ENCODE data around the gene EMD. TPM values are rescaled to one million over a fixed set of nuclear protein-coding genes. Genes with fewer than 3 reads are reported as not detected.

The EMD gene
- total RNA-seq, 1 experiment from 2014 or later: 115 TPM

GRCh38 chrX:154412468-154412867 is 33.4 kb downstream of the EMD start:
- H3K27me3 ChIP-seq (ENCODE audit: insufficient read depth, low read length): no peaks in the 10 kb centered on the region
- H3K18ac ChIP-seq (ENCODE audit: insufficient read length, low read depth, low read length): no peak overlapping the region
- Mint-ChIP-seq H3K36me3 (ENCODE audit: insufficient read depth in 1 of 3, low read depth in 3 of 3) (peaks cover 17 to 35% (median 21%) of the 10 kb centered on the region in 3 experiments), H3K4me3 (peak overlapping the region; percentile 78 to 79; a peak in 4 of 5 replicates), H3K4me1 (peaks cover 10 to 15% of the 10 kb centered on the region in 2 experiments), H3K9me3 (peaks cover 47 to 62% of the 10 kb centered on the region in 2 experiments), H3K27ac (no peak overlapping the region), H3K27me3 (ENCODE audit: low read depth) (no peaks in the 10 kb centered on the region)
- no peak overlapping the region for H2BK12ac ChIP-seq (ENCODE audit: insufficient read length, low read depth, low read length)
- no peak overlapping the region for H3K4ac ChIP-seq (ENCODE audit: low read depth, low read length)
- no peak overlapping the region for H3K27ac ChIP-seq (ENCODE audit: insufficient read length, low read depth, low read length)
- no peak for DNase-seq
- no CpG with 5 or more reads among the region's 4 CpGs for WGBS (ENCODE audit: extremely low coverage, insufficient read length, low lambda C conversion rate)
- TF ChIP-seq CTCF (conservative IDR thresholded peaks at IDR 0.05): no peak
- no peak overlapping the region for H4K5ac ChIP-seq (ENCODE audit: insufficient read length, low read depth, low read length)
- H2BK120ac ChIP-seq (ENCODE audit: low read depth, low read length, poor library complexity, severe bottlenecking): no peak overlapping the region
- H4K20me1 ChIP-seq (ENCODE audit: control insufficient read depth, insufficient read depth, insufficient read length): no peaks in the 10 kb centered on the region
- H3K4me2 ChIP-seq (ENCODE audit: insufficient read depth, insufficient read length, low read length): peak overlapping the region; percentile 43
- H3K9ac ChIP-seq (ENCODE audit: extremely low read depth, insufficient read length, low read length): no peak overlapping the region
- H3K4me1 ChIP-seq (ENCODE audit: insufficient read depth, low read length): no peaks in the 10 kb centered on the region
- no peaks in the 10 kb centered on the region for H3K79me1 ChIP-seq (ENCODE audit: insufficient read depth, low read depth, low read length, poor library complexity, severe bottlenecking)
- H3K23ac ChIP-seq (ENCODE audit: insufficient read length, low read depth, low read length): no peak overlapping the region
- no peak overlapping the region for H2BK20ac ChIP-seq (ENCODE audit: low read depth, low read length, poor library complexity, severe bottlenecking)
- no peak overlapping the region for H3T11ph ChIP-seq (ENCODE audit: low read length)
- H4K91ac ChIP-seq (ENCODE audit: insufficient read length, low read depth, low read length): no peak overlapping the region
- no peak overlapping the region for H2AFZ ChIP-seq (ENCODE audit: low read length)
- no peak overlapping the region for H2BK15ac ChIP-seq (ENCODE audit: low read depth, low read length)
- H3K56ac ChIP-seq (ENCODE audit: insufficient read length, low read depth, low read length): no peak overlapping the region
- no peak overlapping the region for H3K14ac ChIP-seq (ENCODE audit: insufficient read depth, low read length)
- no peaks in the 10 kb centered on the region for H3K79me2 ChIP-seq (ENCODE audit: insufficient read depth, low read length)
- peaks cover 18% of the 10 kb centered on the region for H3K9me3 ChIP-seq (ENCODE audit: control insufficient read depth, low read depth, low read length)
- no peak overlapping the region for H4K8ac ChIP-seq (replicated peaks; ENCODE audit: insufficient read length, low read depth, low read length)
- no peak overlapping the region for H2AK5ac ChIP-seq (ENCODE audit: insufficient read length, low read length)
- H2BK5ac ChIP-seq (ENCODE audit: insufficient read length, low read length): no peak overlapping the region
- peaks cover 4% of the 10 kb centered on the region for H3K23me2 ChIP-seq (ENCODE audit: insufficient read length, low read depth, low read length, poor library complexity, severe bottlenecking)
